GM12892 (cell line): Measurements from ENCODE around the gene APOE.

Experiments
- POLR2A ChIP-seq: IDR thresholded peaks from 2 replicates; pipeline ENCODE4 v1.6.1; 2011; ENCODE audit warnings: low read depth, low read length, control low read depth
- POLR2AphosphoS5 ChIP-seq: IDR thresholded peaks from 2 replicates; pipeline ENCODE4 v1.6.1; 2011; ENCODE audit warnings: low read depth, low read length, control low read depth

- no peak for TF ChIP-seq POLR2A
- TF ChIP-seq POLR2AphosphoS5: no peak
These were observed 15.7 kb upstream of the APOE start for GRCh38 chr19:44889830-44890365.
